Stimulated activated CD8-positive, alpha-beta memory T cell treated with anti-CD3 and anti-CD28 coated beads, Interleukin-12 subunit alpha, Interleukin-12 subunit beta, amount 100 ng/mL, for 1 hour (primary cell): ENCODE data around the gene TUBGCP6.
"Not testable (repeated sequence)": the region's sequence is repeated elsewhere in the genome, so short reads cannot be mapped to it uniquely, and the experiment has no call there.

Source experiments
- DNase-seq: peaks from one replicate; pipeline ENCODE4 v3.0.0-alpha.2; 2020; ENCODE audit warnings: low read depth

The TUBGCP6 gene

DNA sequence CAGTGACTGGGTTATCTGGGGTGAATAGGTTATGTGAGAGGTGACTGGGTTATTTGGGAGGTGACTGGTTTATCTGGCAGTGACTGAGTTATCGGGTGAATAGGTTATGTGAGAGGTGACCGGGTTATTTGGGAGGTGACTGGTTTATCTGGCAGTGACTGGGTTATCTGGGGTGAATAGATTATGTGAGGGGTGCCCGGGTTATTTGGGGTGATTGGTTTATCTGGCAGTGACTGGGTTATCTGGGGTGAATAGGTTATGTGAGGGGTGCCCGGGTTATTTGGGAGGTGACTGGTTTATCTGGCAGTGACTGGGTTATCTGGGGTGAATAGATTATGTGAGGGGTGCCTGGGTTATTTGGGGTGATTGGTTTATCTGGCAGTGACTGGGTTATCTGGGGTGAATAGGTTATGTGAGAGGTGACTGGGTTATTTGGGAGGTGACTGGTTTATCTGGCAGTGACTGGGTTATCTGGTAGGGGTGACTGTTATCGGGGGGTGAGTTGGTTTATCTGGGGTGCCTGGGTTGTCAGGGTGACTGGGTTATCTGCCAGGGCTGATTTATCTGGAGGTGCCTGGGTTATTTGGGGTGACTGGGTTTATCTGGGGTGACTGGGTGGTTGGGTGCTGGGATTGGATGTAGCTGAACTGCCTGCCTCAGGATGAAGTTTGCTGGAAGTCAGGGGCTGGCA lies 76.2 kb downstream of the TUBGCP6 start:
- DNase-seq = not testable (repeated sequence)

DNA sequence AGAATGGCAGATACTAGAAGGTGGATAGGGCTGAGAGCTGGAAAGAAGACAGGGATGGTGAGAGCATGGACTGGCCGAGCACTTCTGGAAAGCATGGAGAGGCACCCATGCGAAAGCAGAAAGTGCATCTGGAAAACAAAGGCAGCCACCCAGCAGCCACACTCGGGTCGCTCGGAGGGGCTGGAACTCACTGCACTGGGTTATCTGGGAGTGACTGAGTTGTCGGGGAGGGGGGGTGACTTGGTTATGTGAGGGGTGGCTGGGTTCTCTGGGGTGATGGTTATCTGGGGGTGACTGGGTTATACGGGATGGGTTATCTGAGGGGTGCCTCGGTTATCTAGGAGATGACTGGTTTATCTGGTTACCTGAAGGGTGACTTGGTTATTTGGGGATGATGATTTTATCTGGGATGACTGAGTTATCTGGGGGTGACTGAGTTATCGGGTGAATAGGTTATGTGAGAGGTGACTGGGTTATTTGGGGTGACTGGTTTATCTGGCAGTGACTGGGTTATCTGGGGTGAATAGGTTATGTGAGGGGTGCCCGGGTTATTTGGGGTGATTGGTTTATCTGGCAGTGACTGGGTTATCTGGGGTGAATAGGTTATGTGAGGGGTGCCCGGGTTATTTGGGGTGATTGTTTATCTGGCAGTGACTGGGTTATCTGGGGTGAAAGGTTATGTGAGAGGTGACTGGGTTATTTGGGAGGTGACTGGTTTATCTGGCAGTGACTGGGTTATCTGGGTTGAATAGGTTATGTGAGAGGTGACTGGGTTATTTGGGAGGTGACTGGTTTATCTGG lies 76.9 kb downstream of the TUBGCP6 start:
- DNase-seq = no peak
